Endothelial cell of umbilical vein (primary cell): ENCODE measurements around the gene LMTK2. TPM values are rescaled to one million over a fixed set of nuclear protein-coding genes. Genes with fewer than 3 reads are reported as not detected.

Experiments
- BruUV-seq: library from RNA; stranded (reverse); fragments of 400-500 nt; replicated peaks from 2 replicates; lab custom pipeline; 2021; lab: Mats Ljungman, UMichigan
- CTCF ChIA-PET: fragments of 300-600, 350-600 bp; sonication (Branson Sonifier 250); formaldehyde crosslinking; loops from one replicate; lab custom pipeline; 2021; ENCODE audit warnings: antibody characterized with exemption, inconsistent platforms; lab: Charles Lee
- POLR2A ChIA-PET: fragments of 300-600, 350-600 bp; sonication (Branson Sonifier 250); formaldehyde crosslinking; loops from one replicate; lab custom pipeline; 2021; ENCODE audit warnings: antibody characterized with exemption, inconsistent platforms; lab: Charles Lee
- DNase-seq: peaks from one replicate; pipeline ENCODE4 v3.0.0-alpha.2; 2011; ENCODE audit warnings: low read depth, low spot score
- FAIRE-seq: peaks from 2 replicates; lab custom pipeline; 2011; peaks lifted over from hg19 to GRCh38; lab: Jason Lieb, UNC
- H2AFZ ChIP-seq: 2 replicates; pipeline ENCODE4 v1.6.0; 2012; ENCODE audit warnings: low read depth, low read length, control low read depth, inconsistent platforms
- H3K27ac ChIP-seq: 2 replicates; pipeline ENCODE4 v1.5.1; 2011; ENCODE audit warnings: low read depth, mild to moderate bottlenecking, control low read depth, low read length, moderate library complexity; ENCODE audit not compliant: insufficient read depth
- H3K27me3 ChIP-seq, 2 experiments: 2 replicates each; pipeline versions ENCODE4 v1.6.0 to v1.6.1; 2011; ENCODE audit warnings: low read length in 2 of 2, mixed read lengths in 1 of 2; ENCODE audit not compliant: control insufficient read depth in 2 of 2, insufficient read depth in 2 of 2
- H3K36me3 ChIP-seq, 2 experiments: 2 replicates in 1 of 2; 3 replicates in 1 of 2; pipeline ENCODE4 v1.5.1; 2011; ENCODE audit warnings: low read length in 2 of 2, mild to moderate bottlenecking in 1 of 2, moderate library complexity in 1 of 2; ENCODE audit not compliant: control insufficient read depth in 2 of 2, insufficient read depth in 2 of 2; ENCODE audit errors: extremely low read depth in 1 of 2
- H3K4me1 ChIP-seq: 3 replicates; pipeline ENCODE4 v1.5.1; 2011; ENCODE audit warnings: mild to moderate bottlenecking, low read length; ENCODE audit not compliant: control insufficient read depth, insufficient read depth; ENCODE audit errors: extremely low read depth
- H3K4me2 ChIP-seq: 2 replicates; pipeline ENCODE4 v1.6.1; 2011; ENCODE audit warnings: low read length, control low read depth, mixed read lengths; ENCODE audit not compliant: insufficient read depth
- H3K4me3 ChIP-seq, 3 experiments: fragments of 200-600 bp in 1 of 3; sonication (generic), shearing (Covaris generic) in 1 of 3; replicated peaks in 1 of 3; 2 replicates each; pipeline ENCODE4 v1.5.1; 2011 to 2016; ENCODE audit warnings: control low read depth in 3 of 3, low read length in 3 of 3, mild to moderate bottlenecking in 2 of 3, inconsistent platforms in 1 of 3, low read depth in 1 of 3, moderate library complexity in 1 of 3; ENCODE audit not compliant: insufficient read depth in 1 of 3
- H3K79me2 ChIP-seq: 2 replicates; pipeline ENCODE4 v1.6.0; 2012; ENCODE audit warnings: low read length, inconsistent platforms; ENCODE audit not compliant: control insufficient read depth, insufficient read depth
- H3K9ac ChIP-seq: replicated peaks from 2 replicates; pipeline ENCODE3; 2011; ENCODE audit warnings: low read length, control low read depth; ENCODE audit not compliant: insufficient read depth; ENCODE audit errors: extremely low read depth
- H3K9me1 ChIP-seq: replicated peaks from 3 replicates; pipeline ENCODE4 v1.6.0; 2011; ENCODE audit warnings: mild to moderate bottlenecking, low read length; ENCODE audit not compliant: control insufficient read depth, insufficient read depth; ENCODE audit errors: extremely low read depth
- H3K9me3 ChIP-seq: replicated peaks from 2 replicates; pipeline ENCODE4 v1.5.1; 2012; ENCODE audit warnings: low read length, inconsistent platforms; ENCODE audit not compliant: control insufficient read depth, insufficient read depth
- H4K20me1 ChIP-seq: replicated peaks from 2 replicates; pipeline ENCODE3; 2011; ENCODE audit warnings: mild to moderate bottlenecking, low read length; ENCODE audit not compliant: control insufficient read depth, insufficient read depth; ENCODE audit errors: extremely low read depth
- EZH2 ChIP-seq: IDR thresholded peaks from 2 replicates; pipeline ENCODE4 v1.6.1; 2012; ENCODE audit warnings: borderline replicate concordance, low read depth, mild to moderate bottlenecking, moderate library complexity, low read length, inconsistent platforms; ENCODE audit not compliant: severe bottlenecking
- FOS ChIP-seq: IDR thresholded peaks from 2 replicates; pipeline ENCODE4 v1.6.1; 2011; ENCODE audit warnings: mild to moderate bottlenecking, low read length, moderate library complexity, borderline replicate concordance; ENCODE audit not compliant: insufficient read depth
- GATA2 ChIP-seq: IDR thresholded peaks from 2 replicates; pipeline ENCODE4 v1.7.0; 2011; ENCODE audit warnings: low read depth, mild to moderate bottlenecking, moderate library complexity, mixed read lengths, low read length; ENCODE audit not compliant: insufficient read length, insufficient read depth
- JUN ChIP-seq: IDR thresholded peaks from 2 replicates; pipeline ENCODE4 v1.6.1; 2011; ENCODE audit warnings: borderline replicate concordance, low read depth; ENCODE audit not compliant: insufficient read length, insufficient read depth
- MYC ChIP-seq: IDR thresholded peaks from one replicate; pipeline ENCODE4 v1.6.1; 2011; ENCODE audit warnings: mild to moderate bottlenecking, low read depth, low read length
- POLR2A ChIP-seq: IDR thresholded peaks from 2 replicates; pipeline ENCODE4 v1.6.1; 2012; ENCODE audit warnings: low read depth, mild to moderate bottlenecking, control low read depth, low read length
- POLR2AphosphoS5 ChIP-seq: IDR thresholded peaks from 2 replicates; pipeline ENCODE4 v1.6.1; 2012; ENCODE audit warnings: low read depth, mild to moderate bottlenecking, control low read depth, low read length, moderate library complexity; ENCODE audit not compliant: insufficient read depth
- dilution Hi-C: fragments of 300-500 bp; cut with MboI; formaldehyde crosslinking; loops from one replicate; pipeline ENCODE4 v1.15.0; 2019; ENCODE audit warnings: low sequenced_read_pairs; ENCODE audit not compliant: extremely low pct_ligation_motif_present
- intact Hi-C: fragments of 100-400 bp; cut with micrococcal nuclease; formaldehyde crosslinking; loops from one replicate; pipeline ENCODE4 v1.10.0; 2022
- polyA plus RNA-seq, 4 experiments: library from polyadenylated mRNA; depleted of rRNA in 3 of 4; stranded (reverse) in 3 of 4; unstranded in 1 of 4; fragments of >200 nt; gene quantifications; 2 replicates each; pipeline versions ENCODE4 v1.2.1 to v1.2.3, GENCODE V29; 2011 to 2012; ENCODE audit warnings: missing spikeins in 1 of 4
- total RNA-seq: library from RNA; stranded (reverse); gene quantifications from 2 replicates; pipeline ENCODE4 v1.2.3, GENCODE V29; 2021
- TF ChIP-seq, protein P1 (sequence below): IDR thresholded peaks from 2 replicates; pipeline ENCODE4 v1.6.1; 2011; ENCODE audit not compliant: insufficient read depth, insufficient read length
- TF ChIP-seq, protein P2 (sequence below), 2 donors: IDR thresholded peaks; 1 replicate in 1 of 2; 2 replicates in 1 of 2; pipeline ENCODE4 v1.5.1; 2011; ENCODE audit warnings: low read length in 2 of 2, mild to moderate bottlenecking in 2 of 2, moderate library complexity in 2 of 2, control low read depth in 1 of 2, inconsistent platforms in 1 of 2, low read depth in 1 of 2; ENCODE audit not compliant: insufficient read depth in 1 of 2; ENCODE audit errors: extremely low read depth in 1 of 2

Gene LMTK2
- total and polyA plus RNA-seq, 2 donors (not counting 3 experiments of a cell fraction or from before 2014, with no cell fraction given) = 5.9 to 13.8 TPM

- dilution Hi-C loops = no loop called here
- no peak overlapping the region for H3K4me2 ChIP-seq
Observed at GRCh38 chr7:98138672-98139071, 32.0 kb downstream of the LMTK2 start.

More at GRCh38 chr7:98138672-98139071, 32.0 kb downstream of the LMTK2 start:
- FAIRE-seq (no peak), DNase-seq (no peak)
- intact Hi-C loops = no loop called here
- peaks cover 5% of the 10 kb centered on the region for H3K4me1 ChIP-seq
- BruUV-seq = no TSS peak
- H3K9ac ChIP-seq = no peak overlapping the region
- ChIA-PET CTCF (interaction anchor here (0.9 kb wide), 1 partner anchor 28 kb away, joined by 3 read pairs; no protein-coding TSS in a partner anchor), POLR2A (no interaction called here)
- no peak overlapping the region for H3K4me3 ChIP-seq
- H3K36me3 ChIP-seq = peaks cover 0 to 7% of the 10 kb centered on the region in 2 experiments
- H3K27ac ChIP-seq = no peak overlapping the region
- H4K20me1 ChIP-seq = no peaks in the 10 kb centered on the region
- H3K27me3 ChIP-seq = no peaks in the 10 kb centered on the region
- no peaks in the 10 kb centered on the region for H3K9me1 ChIP-seq
- H3K79me2 ChIP-seq = peaks cover 11% of the 10 kb centered on the region
- H2AFZ ChIP-seq = no peak overlapping the region
- TF ChIP-seq, protein P1, sequence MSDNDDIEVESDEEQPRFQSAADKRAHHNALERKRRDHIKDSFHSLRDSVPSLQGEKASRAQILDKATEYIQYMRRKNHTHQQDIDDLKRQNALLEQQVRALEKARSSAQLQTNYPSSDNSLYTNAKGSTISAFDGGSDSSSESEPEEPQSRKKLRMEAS = no peak
- no peak for TF ChIP-seq MYC
- TF ChIP-seq, protein P2, sequence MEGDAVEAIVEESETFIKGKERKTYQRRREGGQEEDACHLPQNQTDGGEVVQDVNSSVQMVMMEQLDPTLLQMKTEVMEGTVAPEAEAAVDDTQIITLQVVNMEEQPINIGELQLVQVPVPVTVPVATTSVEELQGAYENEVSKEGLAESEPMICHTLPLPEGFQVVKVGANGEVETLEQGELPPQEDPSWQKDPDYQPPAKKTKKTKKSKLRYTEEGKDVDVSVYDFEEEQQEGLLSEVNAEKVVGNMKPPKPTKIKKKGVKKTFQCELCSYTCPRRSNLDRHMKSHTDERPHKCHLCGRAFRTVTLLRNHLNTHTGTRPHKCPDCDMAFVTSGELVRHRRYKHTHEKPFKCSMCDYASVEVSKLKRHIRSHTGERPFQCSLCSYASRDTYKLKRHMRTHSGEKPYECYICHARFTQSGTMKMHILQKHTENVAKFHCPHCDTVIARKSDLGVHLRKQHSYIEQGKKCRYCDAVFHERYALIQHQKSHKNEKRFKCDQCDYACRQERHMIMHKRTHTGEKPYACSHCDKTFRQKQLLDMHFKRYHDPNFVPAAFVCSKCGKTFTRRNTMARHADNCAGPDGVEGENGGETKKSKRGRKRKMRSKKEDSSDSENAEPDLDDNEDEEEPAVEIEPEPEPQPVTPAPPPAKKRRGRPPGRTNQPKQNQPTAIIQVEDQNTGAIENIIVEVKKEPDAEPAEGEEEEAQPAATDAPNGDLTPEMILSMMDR (IDR thresholded peaks at IDR 0.05; ENCODE audit: extremely low read depth in 1 of 2, insufficient read depth in 1 of 2, low read depth in 1 of 2, low read length in 2 of 2) = no peak
- TF ChIP-seq POLR2AphosphoS5 = no peak
- no peak for TF ChIP-seq JUN
- no peak for TF ChIP-seq POLR2A
- no peak for TF ChIP-seq EZH2
- TF ChIP-seq GATA2 = no peak
- TF ChIP-seq FOS = no peak
- no peaks in the 10 kb centered on the region for H3K9me3 ChIP-seq
